Ishikawa (cell line): ENCODE data around the gene GRIK1.

Experiments used
- CEBPB ChIP-seq: IDR thresholded peaks from 2 replicates; pipeline ENCODE4 v1.6.1; 2012
- CREB1 ChIP-seq: IDR thresholded peaks from 2 replicates; pipeline ENCODE4 v1.6.1; 2012; ENCODE audit warnings: low read depth
- EGR1 ChIP-seq: IDR thresholded peaks from 2 replicates; pipeline ENCODE4 v1.6.1; 2012
- EP300 ChIP-seq: IDR thresholded peaks from 2 replicates; pipeline ENCODE4 v1.6.1; 2012; ENCODE audit warnings: borderline replicate concordance
- FOXM1 ChIP-seq: IDR thresholded peaks from 2 replicates; pipeline ENCODE4 v1.6.1; 2012; ENCODE audit warnings: low read depth, borderline replicate concordance
- MAX ChIP-seq: IDR thresholded peaks from 2 replicates; pipeline ENCODE4 v1.6.1; 2012
- NFIC ChIP-seq: IDR thresholded peaks from 2 replicates; pipeline ENCODE4 v1.6.1; 2012
- RAD21 ChIP-seq: IDR thresholded peaks from 2 replicates; pipeline ENCODE4 v1.6.1; 2012; ENCODE audit warnings: low read depth
- TAF1 ChIP-seq: IDR thresholded peaks from 2 replicates; pipeline ENCODE4 v1.6.1; 2012; ENCODE audit warnings: low read depth, mild to moderate bottlenecking
- TCF12 ChIP-seq: IDR thresholded peaks from 2 replicates; pipeline ENCODE4 v1.6.1; 2012; ENCODE audit warnings: low read depth
- TEAD4 ChIP-seq: IDR thresholded peaks from 2 replicates; pipeline ENCODE4 v1.6.1; 2012
- USF1 ChIP-seq: IDR thresholded peaks from 2 replicates; pipeline ENCODE4 v1.6.1; 2012
- YY1 ChIP-seq: IDR thresholded peaks from 2 replicates; pipeline ENCODE4 v1.6.1; 2012; ENCODE audit warnings: low read depth
- ZBTB7A ChIP-seq: IDR thresholded peaks from 2 replicates; pipeline ENCODE4 v1.6.1; 2012; ENCODE audit warnings: low read depth
- TF ChIP-seq, protein P1 (sequence below): IDR thresholded peaks from 2 replicates; pipeline ENCODE4 v1.6.1; 2012; ENCODE audit warnings: low read depth, mild to moderate bottlenecking

The GRIK1 gene

DNA sequence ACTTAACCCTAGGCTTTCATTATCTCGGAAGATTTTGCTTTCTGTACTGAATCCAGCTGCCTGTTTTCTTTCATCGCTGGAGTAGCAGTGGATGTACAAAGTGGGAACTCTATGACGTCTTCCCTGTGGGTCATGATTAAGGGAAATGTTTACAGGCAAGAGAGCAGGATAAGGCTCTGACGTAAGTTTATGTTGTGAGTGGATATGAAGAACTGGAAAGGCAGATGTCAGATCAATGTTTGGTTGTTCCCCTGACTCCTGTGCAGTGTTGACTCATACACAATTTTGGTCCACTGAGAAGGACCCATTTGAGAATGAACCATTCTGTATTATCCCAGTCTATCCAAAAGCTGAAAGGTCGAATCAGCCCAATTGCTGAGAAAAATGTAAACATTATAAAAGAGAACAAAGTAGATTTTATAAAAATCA lies 292.4 kb downstream of the GRIK1 start:
- TF ChIP-seq RAD21, result no peak
- TF ChIP-seq USF1, result no peak
- no peak for TF ChIP-seq ZBTB7A
- TF ChIP-seq, protein P1, sequence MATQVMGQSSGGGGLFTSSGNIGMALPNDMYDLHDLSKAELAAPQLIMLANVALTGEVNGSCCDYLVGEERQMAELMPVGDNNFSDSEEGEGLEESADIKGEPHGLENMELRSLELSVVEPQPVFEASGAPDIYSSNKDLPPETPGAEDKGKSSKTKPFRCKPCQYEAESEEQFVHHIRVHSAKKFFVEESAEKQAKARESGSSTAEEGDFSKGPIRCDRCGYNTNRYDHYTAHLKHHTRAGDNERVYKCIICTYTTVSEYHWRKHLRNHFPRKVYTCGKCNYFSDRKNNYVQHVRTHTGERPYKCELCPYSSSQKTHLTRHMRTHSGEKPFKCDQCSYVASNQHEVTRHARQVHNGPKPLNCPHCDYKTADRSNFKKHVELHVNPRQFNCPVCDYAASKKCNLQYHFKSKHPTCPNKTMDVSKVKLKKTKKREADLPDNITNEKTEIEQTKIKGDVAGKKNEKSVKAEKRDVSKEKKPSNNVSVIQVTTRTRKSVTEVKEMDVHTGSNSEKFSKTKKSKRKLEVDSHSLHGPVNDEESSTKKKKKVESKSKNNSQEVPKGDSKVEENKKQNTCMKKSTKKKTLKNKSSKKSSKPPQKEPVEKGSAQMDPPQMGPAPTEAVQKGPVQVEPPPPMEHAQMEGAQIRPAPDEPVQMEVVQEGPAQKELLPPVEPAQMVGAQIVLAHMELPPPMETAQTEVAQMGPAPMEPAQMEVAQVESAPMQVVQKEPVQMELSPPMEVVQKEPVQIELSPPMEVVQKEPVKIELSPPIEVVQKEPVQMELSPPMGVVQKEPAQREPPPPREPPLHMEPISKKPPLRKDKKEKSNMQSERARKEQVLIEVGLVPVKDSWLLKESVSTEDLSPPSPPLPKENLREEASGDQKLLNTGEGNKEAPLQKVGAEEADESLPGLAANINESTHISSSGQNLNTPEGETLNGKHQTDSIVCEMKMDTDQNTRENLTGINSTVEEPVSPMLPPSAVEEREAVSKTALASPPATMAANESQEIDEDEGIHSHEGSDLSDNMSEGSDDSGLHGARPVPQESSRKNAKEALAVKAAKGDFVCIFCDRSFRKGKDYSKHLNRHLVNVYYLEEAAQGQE, result no peak
- no peak for TF ChIP-seq CEBPB
- TF ChIP-seq TCF12, result no peak
- no peak for TF ChIP-seq TAF1
- no peak for TF ChIP-seq EGR1
- TF ChIP-seq MAX, result no peak

GRCh38 chr21:29645666-29646553 lies 293.9 kb downstream of the GRIK1 start:
- TF ChIP-seq, protein P1, result no peak
- no peak for TF ChIP-seq CEBPB
- no peak for TF ChIP-seq ZBTB7A
- TF ChIP-seq RAD21, result no peak
- no peak for TF ChIP-seq FOXM1
- TF ChIP-seq CREB1, result no peak
- no peak for TF ChIP-seq TCF12
- TF ChIP-seq NFIC, result no peak
- no peak for TF ChIP-seq TEAD4
- TF ChIP-seq USF1, result no peak
- no peak for TF ChIP-seq MAX

DNA sequence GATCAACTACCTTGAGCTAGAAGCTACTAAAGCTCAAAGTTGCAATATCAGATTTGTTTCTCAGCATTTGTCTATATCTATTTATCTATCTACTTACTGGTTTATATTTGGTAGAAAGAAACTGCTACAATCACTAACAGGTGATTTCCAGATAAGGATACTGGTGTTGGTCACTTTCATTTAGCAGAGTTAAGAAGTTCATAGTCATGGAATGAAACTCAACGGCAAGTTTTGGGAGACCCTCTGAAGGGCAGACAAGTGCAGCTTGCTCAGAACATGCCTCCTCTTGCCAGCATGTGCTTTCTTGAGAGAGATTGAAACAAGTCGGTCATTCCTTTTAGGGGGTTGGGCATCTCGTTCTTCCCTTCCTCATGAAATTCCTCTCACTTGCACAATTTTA lies 296.5 kb downstream of the GRIK1 start:
- TF ChIP-seq TAF1 (no peak), RAD21 (no peak), ZBTB7A (no peak), CEBPB (no peak), FOXM1 (no peak), YY1 (no peak), TCF12 (no peak), CREB1 (no peak), EGR1 (no peak), USF1 (no peak), MAX (no peak), NFIC (no peak), EP300 (no peak)
- TF ChIP-seq, protein P1, result no peak
